HG02885 (cell line): ENCODE measurements around the gene S100PBP.

ENCODE experiments used
- ATAC-seq: cut with Tn5 transposase; IDR thresholded peaks from one replicate; pipeline ENCODE4 v1.9.1; 2021; ENCODE audit warnings: mild to moderate bottlenecking; ENCODE audit not compliant: unreplicated experiment, poor library complexity

S100PBP gene

DNA sequence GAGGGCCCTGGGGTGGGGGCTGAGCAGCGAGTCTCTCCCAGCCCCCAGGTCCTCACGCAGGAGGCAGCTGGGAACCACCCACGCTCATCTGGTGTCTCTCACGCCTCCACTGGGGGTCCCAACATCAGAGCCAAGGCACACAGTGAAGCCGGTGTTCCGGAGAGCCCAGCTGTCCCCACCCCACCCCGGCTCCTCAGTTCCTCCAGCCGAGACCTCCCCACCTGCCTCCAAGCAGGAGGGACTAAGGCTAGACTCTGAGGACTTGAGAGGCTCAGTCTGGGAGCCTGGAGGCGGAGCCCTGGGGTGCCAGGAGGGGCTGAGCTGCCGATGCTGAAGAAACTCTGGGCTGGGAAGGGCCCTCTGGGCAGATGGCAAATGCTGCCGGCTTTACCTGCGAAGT lies 67.3 kb downstream of the S100PBP start:
- ATAC-seq, result no peak

DNA sequence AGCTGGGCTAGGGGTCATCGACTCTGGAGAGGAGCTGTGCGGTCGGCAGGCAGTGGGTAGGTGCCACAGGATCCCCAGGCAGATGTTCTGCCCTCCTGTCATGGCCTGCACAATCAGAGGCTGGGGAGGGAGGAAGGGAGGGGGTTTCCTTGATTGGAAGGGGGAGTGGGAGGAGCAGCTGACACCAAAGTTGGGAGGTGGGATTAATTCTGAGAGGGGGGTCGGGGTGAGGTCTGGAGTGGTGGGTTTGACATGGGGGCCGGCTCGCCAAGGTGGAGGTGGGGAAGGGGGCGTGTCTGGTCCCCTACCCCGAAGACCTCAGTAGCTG lies 68.2 kb downstream of the S100PBP start:
- no peak for ATAC-seq

DNA sequence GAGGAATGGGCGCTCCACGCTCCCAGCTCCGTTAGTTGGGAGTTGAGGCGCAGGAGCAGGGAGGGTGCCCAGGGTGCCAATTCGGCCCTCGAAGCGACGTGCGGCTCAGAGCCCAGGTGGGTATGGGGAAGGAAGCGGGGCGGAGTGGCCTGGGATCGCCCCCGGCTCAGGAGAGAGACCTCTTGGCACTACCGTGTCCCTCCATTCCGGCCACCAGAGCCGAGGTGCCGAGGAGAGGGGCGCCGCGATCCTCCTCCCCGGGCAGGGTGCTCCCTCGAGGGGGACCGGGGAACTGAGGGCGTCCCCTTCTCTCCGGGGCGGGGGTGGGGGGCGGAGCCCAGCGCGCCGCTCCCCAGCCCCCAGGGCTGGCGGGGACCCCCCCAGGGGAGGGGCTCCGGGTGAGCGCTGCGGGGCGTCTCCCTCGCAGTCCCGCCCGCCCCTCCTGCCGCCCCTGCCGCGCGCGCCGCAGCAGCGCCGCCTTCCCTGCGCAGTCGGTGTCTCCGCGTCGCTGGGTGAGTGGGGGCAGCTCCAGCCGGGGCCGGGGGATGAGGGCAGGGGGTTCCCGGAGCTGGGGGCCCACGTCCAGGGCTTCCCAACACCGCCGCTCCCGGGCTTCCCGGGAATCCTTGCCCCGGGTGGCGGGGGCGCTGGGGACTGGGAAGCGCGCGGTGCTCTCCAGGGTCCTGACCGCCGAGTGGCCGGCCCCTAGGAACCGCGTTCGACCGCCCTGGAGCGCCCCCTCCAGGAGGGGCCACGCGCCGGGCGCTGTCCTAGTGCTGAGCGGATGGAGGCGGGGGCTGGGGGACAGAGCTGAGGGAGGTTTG lies 68.8 kb downstream of the S100PBP start, which contains the start of gene HPCA:
TSS of gene HPCA (plus strand) at position 488 of the 824 bp plus-strand sequence. CDS start 2,408 bp downstream, outside the sequence.
- ATAC-seq, result no peak

DNA sequence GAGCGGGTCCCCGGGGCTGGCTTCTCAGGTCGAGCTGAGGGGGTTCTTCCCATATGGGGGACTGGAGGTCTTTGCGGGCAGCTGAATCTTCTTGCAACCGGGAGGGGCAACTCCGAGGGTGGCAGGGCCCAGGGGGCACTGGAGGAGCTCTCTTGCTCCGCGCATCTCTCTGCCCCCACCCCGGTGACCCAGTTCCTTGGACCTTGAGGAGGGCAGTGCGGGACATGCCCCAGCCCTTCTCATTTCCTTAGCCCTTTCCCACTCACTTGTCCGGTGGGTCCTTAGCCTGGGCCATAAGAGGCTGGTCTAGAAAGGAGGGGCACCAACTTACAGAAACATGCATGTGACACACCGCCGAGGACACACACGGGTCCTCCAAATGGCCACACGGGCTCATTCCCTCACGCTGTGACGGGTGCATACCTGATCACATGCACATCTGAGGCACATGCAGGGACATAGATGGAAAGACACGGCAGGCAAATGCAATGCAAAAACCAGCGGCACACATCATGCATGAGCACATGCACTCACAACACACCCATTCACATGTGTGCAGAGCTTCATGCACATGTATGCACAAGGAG lies 69.5 kb downstream of the S100PBP start:
- ATAC-seq, result no peak

DNA sequence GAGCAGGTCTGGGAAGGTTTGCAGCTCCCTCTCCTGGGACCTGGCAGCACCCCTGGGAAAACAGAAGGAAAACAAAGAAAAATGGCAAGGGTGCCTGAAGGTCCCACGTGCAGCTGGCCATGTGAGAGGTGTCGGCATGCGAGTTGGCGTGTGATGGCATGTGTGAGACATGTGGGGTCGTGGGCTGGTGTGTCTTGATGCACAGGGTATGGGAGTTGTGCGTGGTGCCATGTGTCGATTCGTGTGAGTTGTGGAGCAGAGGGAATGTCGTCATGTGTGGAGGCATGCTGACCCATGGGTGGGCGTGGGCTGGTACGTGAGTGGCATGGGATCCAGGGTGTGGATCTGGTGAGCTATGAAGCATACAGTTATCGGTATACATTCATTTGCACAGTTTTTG lies 70.2 kb downstream of the S100PBP start:
- no peak for ATAC-seq

GRCh38 chr1:32888134-32888533 lies 70.7 kb downstream of the S100PBP start:
- no peak for ATAC-seq

DNA sequence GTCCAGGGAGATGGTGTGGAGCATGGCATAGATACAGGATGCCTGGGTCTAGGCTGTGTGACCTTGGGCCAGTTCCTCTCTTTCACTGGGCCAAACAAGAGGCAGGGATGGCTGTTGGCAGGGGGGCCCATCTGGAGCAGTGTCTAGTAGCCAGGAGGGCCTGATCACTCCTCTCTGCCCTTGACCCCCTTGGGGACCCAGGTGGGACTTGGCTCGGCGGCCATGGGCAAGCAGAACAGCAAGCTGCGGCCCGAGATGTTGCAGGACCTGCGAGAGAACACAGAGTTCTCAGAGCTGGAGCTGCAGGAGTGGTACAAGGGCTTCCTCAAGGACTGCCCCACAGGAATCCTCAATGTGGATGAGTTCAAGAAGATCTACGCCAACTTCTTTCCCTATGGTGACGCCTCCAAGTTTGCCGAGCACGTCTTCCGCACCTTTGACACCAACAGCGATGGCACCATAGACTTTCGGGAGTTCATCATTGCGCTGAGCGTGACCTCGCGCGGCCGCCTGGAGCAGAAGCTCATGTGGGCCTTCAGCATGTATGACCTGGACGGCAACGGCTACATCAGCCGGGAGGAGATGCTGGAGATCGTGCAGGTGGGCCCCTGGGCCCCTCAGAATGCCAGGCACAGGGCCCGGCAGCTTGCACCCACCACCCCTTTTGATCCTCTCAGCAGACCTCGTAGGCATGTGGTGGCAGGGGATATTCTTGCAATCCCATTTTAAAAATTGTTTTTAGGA lies 71.4 kb downstream of the S100PBP start:
- ATAC-seq, result no peak

DNA sequence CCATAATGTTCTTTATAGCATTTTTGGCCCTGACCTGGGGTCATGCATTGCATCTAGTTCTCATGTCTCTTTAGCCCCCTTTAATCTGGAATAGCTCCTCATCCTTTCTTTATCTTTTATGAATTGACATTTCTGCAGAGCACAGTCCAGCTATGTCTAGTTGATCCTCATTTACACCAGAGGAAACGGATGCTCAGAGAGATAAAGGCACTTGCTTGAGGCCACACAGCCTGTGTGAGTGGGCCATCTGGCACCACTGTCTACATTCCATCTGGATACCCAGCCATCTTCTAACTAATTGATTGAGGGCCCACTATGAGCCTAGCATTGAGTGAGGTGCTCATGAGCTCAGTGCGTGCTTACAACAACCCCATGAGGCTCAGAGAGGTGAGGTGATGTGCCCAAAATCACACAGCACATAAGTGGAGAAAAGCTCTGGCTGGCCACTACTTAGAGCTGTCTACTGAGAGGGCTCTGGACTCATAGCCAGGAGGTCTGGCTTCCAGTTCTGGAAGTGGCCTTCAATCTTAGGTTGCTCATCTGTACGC lies 72.4 kb downstream of the S100PBP start:
- ATAC-seq, result no peak

GRCh38 chr1:32890516-32891240 lies 73.2 kb downstream of the S100PBP start:
- no peak for ATAC-seq

GRCh38 chr1:32891241-32891570 lies 73.8 kb downstream of the S100PBP start:
- no peak for ATAC-seq

GRCh38 chr1:32891630-32892029 lies 74.2 kb downstream of the S100PBP start:
- no peak for ATAC-seq

DNA sequence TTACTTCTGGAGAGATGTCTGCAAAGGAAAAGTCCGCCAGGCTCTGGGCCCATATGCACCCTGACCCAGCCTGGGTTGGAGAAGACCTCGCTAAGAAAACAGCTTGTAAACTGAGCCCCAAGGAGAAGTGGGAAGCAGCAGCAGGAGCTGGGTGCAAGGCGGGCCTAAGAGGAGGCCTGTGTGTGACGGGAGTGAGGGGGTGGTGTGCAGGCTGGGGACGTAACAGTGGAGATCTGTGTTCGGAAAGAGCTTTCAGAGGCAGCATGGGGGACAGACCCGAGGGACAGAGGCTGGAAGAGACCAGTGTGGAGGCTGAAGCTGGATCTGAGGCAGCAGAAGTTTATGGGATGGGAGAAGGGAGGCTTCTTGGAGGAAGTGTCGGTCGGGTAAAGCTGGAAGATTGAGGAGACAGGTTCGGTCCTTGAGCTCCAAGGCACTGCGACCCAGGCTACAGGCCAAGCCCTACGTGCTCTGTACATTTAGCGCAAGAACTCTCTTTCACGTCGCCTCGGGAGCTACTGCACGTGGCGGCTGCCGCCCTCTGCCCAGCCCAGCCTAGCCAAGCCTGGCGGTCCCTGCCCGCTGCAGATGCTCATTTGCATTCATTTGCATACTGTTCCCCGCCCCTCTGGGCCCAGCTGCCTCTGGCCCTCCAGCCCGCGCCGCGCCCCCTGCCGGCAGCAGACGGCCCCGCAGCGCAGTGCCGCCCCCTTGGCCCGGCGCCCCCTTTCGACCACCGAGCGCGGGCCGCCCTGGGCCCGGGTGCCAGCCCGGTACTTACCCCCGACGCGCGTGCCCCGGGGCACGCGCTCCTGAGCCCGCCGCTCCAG lies 75.1 kb downstream of the S100PBP start:
- ATAC-seq, result no peak

DNA sequence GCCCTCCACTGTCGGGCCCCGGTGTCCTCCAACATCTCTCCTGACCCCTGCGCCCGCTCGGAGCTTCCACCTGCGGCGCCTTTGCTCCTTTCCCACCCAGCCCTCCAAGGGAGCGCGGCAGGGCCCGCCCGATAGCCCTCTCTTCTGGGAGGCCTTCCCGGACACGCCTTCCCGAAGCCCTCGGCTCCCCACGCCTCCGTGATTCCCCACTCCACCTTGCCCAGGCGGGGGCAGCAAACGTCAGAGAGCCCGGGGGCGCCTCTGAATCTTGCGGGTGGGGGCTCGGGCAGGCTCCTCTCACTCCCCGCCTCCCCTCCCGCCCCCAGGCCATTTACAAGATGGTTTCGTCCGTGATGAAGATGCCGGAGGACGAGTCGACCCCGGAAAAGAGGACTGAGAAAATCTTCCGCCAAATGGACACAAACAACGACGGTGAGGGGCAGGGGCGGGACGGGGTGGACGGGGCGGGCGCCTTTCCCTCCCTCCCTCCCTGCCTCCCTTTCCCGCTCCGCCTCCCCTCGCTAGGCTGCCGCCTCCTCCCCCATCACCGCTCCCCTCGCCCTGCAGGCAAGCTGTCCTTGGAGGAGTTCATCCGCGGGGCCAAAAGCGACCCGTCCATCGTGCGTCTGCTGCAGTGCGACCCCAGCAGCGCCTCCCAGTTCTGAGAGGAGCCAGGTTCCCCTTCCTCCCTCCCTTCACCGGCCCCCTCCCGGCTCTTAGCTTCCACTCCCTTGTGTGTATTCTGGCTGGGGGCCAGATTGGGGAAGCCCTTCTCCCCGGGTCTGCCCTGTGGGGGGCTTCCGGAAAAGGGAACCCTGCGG lies 76.0 kb downstream of the S100PBP start:
- ATAC-seq, result no peak

DNA sequence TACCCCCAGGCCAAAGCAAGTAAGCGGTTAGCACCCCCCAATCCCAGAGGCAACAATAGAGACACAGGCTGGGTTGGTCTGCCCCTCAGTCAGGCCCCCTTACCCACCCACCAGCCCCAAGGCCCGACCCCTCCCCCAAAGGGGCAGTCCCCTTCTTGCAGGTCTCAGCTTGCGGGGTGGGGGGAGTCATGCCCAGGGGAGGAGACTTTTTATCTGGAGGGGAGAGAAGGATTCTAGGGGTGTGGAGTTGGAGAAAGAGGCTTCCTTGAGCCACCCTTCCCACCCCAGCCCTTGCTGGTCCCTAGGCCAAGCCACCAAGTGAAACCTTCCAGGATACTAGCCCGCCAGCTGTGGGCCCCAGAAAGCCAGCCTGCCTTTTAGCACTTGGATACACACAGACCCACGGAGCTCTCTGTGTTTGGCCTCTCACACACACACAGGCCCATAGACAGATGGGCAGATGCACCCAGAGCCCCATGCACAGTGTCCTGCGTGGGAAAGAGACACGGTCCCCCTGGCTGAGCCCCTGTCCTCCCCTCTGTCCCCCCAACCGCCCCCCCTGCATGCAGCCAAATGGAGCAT lies 76.7 kb downstream of the S100PBP start:
- no peak for ATAC-seq

GRCh38 chr1:32894681-32895080 lies 77.2 kb downstream of the S100PBP start:
- no peak for ATAC-seq

DNA sequence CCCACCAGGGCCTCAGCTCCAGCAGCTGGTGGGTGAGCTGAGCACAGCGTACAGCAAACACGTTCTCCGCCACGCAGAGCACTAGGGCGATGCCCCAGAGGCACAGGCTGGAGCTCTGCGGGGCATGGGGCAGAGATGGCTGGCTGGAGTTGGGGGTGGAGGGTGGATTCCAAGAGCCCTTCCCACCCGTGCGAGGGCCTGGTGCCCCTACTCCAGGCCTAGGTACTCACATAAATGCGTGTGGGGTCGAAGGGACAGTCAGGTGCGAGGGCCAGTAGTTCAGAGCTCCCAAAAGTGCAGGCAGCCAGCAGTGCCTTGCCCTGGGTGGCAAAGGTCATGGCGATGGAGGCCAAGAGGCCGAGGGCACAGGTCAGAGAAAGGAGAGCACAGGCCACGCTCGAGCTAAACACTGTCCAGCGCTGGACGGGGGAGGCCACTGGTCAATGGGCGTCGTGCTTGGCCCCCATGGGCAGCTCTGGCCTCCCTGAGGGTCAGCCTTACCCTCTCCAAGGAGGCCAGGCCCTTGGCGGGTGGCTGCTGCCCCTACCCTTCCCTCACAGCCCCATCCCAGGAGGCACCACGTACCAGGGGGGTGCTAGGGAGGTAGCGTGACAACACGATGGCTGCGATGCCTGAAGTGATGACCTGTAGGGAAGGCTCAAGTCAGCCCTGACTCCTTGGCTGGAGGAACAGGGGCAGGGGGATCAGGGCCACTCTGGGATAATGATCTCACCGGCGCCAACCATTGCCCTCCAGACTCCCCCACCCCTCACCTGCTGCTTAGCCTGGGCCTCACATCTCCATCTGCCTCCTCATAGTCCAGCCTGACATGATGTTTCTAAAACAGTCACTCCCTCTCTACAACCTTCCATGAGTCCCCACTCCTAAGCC lies 78.1 kb downstream of the S100PBP start:
- ATAC-seq, result no peak

DNA sequence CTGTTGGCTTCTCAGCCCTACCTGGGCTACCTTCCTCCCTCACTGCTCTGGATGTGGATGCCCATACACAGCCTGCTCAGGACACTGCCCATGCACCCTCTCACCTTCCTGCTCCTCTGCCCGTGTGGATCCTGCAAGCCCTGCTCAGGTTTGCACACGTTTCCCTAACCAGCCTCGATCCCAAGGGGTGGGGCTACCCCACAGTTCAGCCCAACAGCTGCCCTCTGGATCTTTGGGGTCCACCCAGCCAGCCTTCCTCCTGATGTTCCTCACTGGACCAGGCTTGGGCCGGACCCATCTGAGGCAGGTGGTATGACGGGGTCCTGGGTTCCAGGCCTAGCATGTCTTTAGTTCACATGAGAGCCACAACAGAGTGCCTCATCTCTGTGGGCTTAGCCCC lies 79.0 kb downstream of the S100PBP start:
- no peak for ATAC-seq
